ENCODE measurements around the gene LAMC2.

GRCh38 chr1:183185941-183186490 lies at the start of gene LAMC2:
- TF ChIP-seq CTCF (IDR thresholded peaks at IDR 0.05) (peak in 2 of 4 experiments; percentile 26 to 29), POLR2AphosphoS5 (IDR thresholded peaks at IDR 0.05) (peak in 1 of 4 donors; percentile 21), EP300 (IDR thresholded peaks at IDR 0.05) (no peak), POLR2A (IDR thresholded peaks at IDR 0.05) (no peak)
